MCF 10A (cell line): ENCODE results near the gene APEH. TPM values are rescaled to one million over a fixed set of nuclear protein-coding genes. Genes with fewer than 3 reads are reported as not detected.

Experiments used
- BruUV-seq: library from RNA; stranded (reverse); fragments of 400-500 nt; replicated peaks from 2 replicates; lab custom pipeline; 2021; lab: Mats Ljungman, UMichigan
- CTCF ChIA-PET: fragments of 300-600 bp; sonication (Branson Sonifier 250); formaldehyde crosslinking; extraction: SDS; loops from one replicate; lab custom pipeline; 2021; ENCODE audit warnings: antibody characterized with exemption, inconsistent platforms; lab: Yijun Ruan, JAX
- POLR2A ChIA-PET: fragments of 300-600, 350-650 bp; sonication (Branson Sonifier 250); formaldehyde crosslinking; extraction: SDS; loops from one replicate; lab custom pipeline; 2020; ENCODE audit warnings: antibody characterized with exemption, inconsistent platforms; lab: Yijun Ruan, JAX
- DNase-seq: peaks from one replicate; pipeline ENCODE4 v3.0.0-alpha.2; 2018; ENCODE audit not compliant: unreplicated experiment
- H3K27ac Mint-ChIP-seq: one replicate; pipeline ENCODE4 v1.8.0; 2022; ENCODE audit warnings: mild to moderate bottlenecking, low read depth, mixed read lengths; ENCODE audit not compliant: unreplicated experiment
- H3K27me3 Mint-ChIP-seq: one replicate; pipeline ENCODE4 v1.8.0; 2022; ENCODE audit warnings: mixed read lengths; ENCODE audit not compliant: insufficient read depth, unreplicated experiment
- H3K36me3 Mint-ChIP-seq: one replicate; pipeline ENCODE4 v1.8.0; 2022; ENCODE audit warnings: mild to moderate bottlenecking, moderate library complexity, mixed read lengths; ENCODE audit not compliant: insufficient read depth, unreplicated experiment
- H3K4me1 Mint-ChIP-seq: one replicate; pipeline ENCODE4 v1.8.0; 2022; ENCODE audit warnings: mixed read lengths; ENCODE audit not compliant: insufficient read depth, unreplicated experiment
- H3K4me3 Mint-ChIP-seq: one replicate; pipeline ENCODE4 v1.8.0; 2022; ENCODE audit warnings: mild to moderate bottlenecking, moderate library complexity, mixed read lengths; ENCODE audit not compliant: unreplicated experiment
- H3K9me3 Mint-ChIP-seq: one replicate; pipeline ENCODE4 v1.8.0; 2022; ENCODE audit warnings: mixed read lengths; ENCODE audit not compliant: unreplicated experiment
- CTCF ChIP-seq: fragments of 200-600 bp; IDR thresholded peaks from one replicate; pipeline ENCODE4 v1.8.0; 2022; ENCODE audit warnings: antibody characterized with exemption, mild to moderate bottlenecking; ENCODE audit not compliant: unreplicated experiment
- intact Hi-C: fragments of 100-400 bp; cut with micrococcal nuclease; formaldehyde crosslinking; loops from 2 replicates; pipeline ENCODE4 v1.14.1; 2022
- total RNA-seq: library from RNA; stranded (reverse); gene quantifications from 2 replicates; pipeline ENCODE4 v1.2.3, GENCODE V29; 2022

APEH gene
- total RNA-seq, 1 experiment from 2014 or later: 127 TPM

DNA sequence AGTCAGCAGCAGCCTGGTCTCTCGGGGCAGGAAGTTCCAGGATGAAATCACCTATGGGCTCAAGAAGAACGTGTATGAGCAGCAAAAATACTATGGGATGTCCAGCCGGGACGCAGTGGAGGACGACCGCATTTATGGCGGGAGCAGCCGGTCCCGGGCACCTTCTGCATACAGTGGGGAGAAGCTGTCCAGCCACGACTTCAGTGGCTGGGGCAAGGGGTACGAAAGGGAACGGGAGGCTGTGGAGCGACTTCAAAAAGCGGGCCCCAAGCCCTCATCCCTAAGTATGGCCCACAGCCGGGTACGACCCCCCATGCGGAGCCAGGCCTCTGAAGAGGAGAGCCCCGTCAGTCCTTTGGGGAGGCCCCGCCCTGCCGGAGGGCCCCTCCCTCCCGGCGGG is 12.1 kb upstream of the APEH start:
- Mint-ChIP-seq H3K27ac (no peak overlapping the region), H3K4me1 (peaks cover 12% of the 10 kb centered on the region), H3K27me3 (no peaks in the 10 kb centered on the region), H3K9me3 (no peaks in the 10 kb centered on the region), H3K4me3 (no peak overlapping the region), H3K36me3 (no peaks in the 10 kb centered on the region)
- CTCF ChIA-PET: interaction anchor here (1.9 kb wide), 1 partner anchor 123 kb away, joined by 7 read pairs; no protein-coding TSS in a partner anchor
- no TSS peak for BruUV-seq
- POLR2A ChIA-PET: no interaction called here
- TF ChIP-seq CTCF: no peak
- intact Hi-C loops: no loop called here
- DNase-seq: no peak

- DNase-seq: no peak
- no peak for TF ChIP-seq CTCF
- BruUV-seq: no TSS peak
- Mint-ChIP-seq H3K4me3 (no peak overlapping the region), H3K36me3 (no peaks in the 10 kb centered on the region), H3K27me3 (no peaks in the 10 kb centered on the region), H3K27ac (no peak overlapping the region), H3K4me1 (peaks cover 12% of the 10 kb centered on the region), H3K9me3 (no peaks in the 10 kb centered on the region)
- intact Hi-C loops: no loop called here
- CTCF ChIA-PET: interaction anchor here (0.9 to 4.8 kb wide), 3 partner anchors 9 to 123 kb away, joined by 3 to 24 read pairs (median 5); no protein-coding TSS in a partner anchor
- POLR2A ChIA-PET: no interaction called here
Measured at GRCh38 chr3:49662720-49663413, 11.3 kb upstream of the APEH start.

GRCh38 chr3:49663831-49664230 is 10.3 kb upstream of the APEH start:
- Mint-ChIP-seq H3K9me3 (no peaks in the 10 kb centered on the region), H3K4me1 (peaks cover 18% of the 10 kb centered on the region), H3K36me3 (no peaks in the 10 kb centered on the region), H3K27ac (no peak overlapping the region), H3K4me3 (no peak overlapping the region), H3K27me3 (no peaks in the 10 kb centered on the region)
- ChIA-PET CTCF (interaction anchor here (0.5 to 4.8 kb wide), 4 partner anchors 8 to 124 kb away, joined by 3 to 24 read pairs (median 4); no protein-coding TSS in a partner anchor), POLR2A (no interaction called here)
- BruUV-seq: no TSS peak
- intact Hi-C loops: no loop called here
- TF ChIP-seq CTCF: no peak
- DNase-seq: no peak

GRCh38 chr3:49664300-49664699 is 9.9 kb upstream of the APEH start:
- no peaks in the 10 kb centered on the region for H3K27me3 Mint-ChIP-seq
- ChIA-PET CTCF (interaction anchor here (4.8 kb wide), 1 partner anchor 124 kb away, joined by 24 read pairs; no protein-coding TSS in a partner anchor), POLR2A (interaction anchor here (0.6 to 1.1 kb wide), 2 partner anchors 125 to 543 kb away, joined by 3 to 5 read pairs; partner anchors contain the start of gene USP19)
- H3K36me3 Mint-ChIP-seq: no peaks in the 10 kb centered on the region
- no peak for TF ChIP-seq CTCF
- no peak for DNase-seq
- H3K4me3 Mint-ChIP-seq: no peak overlapping the region
- H3K9me3 Mint-ChIP-seq: no peaks in the 10 kb centered on the region
- BruUV-seq: no TSS peak
- H3K27ac Mint-ChIP-seq: no peak overlapping the region
- intact Hi-C loops: no loop called here
- peaks cover 18% of the 10 kb centered on the region for H3K4me1 Mint-ChIP-seq
